Lung (tissue), 12 donors: Measurements from ENCODE around the gene TMEM131L. TPM values are rescaled to one million over a fixed set of nuclear protein-coding genes. Genes with fewer than 3 reads are reported as not detected.
"Not testable (repeated sequence)": the region's sequence is repeated elsewhere in the genome, so short reads cannot be mapped to it uniquely, and the experiment has no call there.

Experiments
- ATAC-seq: fragments of 200-7000 bp; cut with Tn5 transposase; one replicate; pipeline ENCODE4 v1.9.1; 2020; ENCODE audit warnings: moderate number of reproducible peaks; ENCODE audit not compliant: insufficient read depth, low FRiP score
- DNase-seq, 3 donors: peaks; one replicate each; pipeline ENCODE4 v3.0.0-alpha.2; 2013 to 2017
- H3K27ac ChIP-seq, 2 donors: one replicate each; pipeline ENCODE4 v1.5.1; 2013; ENCODE audit warnings: mild to moderate bottlenecking in 2 of 2, moderate library complexity in 2 of 2, control low read depth in 1 of 2, inconsistent platforms in 1 of 2, low read depth in 1 of 2, low read length in 1 of 2
- H3K27me3 ChIP-seq, 3 donors: one replicate each; pipeline ENCODE4 v1.5.1; 2013; ENCODE audit warnings: low read length in 2 of 3; ENCODE audit not compliant: control insufficient read depth in 3 of 3, insufficient read depth in 3 of 3
- H3K36me3 ChIP-seq, 4 donors: one replicate each; pipeline ENCODE4 v1.5.1; 2013; ENCODE audit warnings: low read length in 4 of 4, mild to moderate bottlenecking in 1 of 4, moderate library complexity in 1 of 4; ENCODE audit not compliant: control insufficient read depth in 4 of 4, insufficient read depth in 4 of 4
- H3K4me1 ChIP-seq, 5 donors: one replicate each; pipeline ENCODE4 v1.5.1; 2013; ENCODE audit warnings: low read length in 5 of 5, mild to moderate bottlenecking in 2 of 5, moderate library complexity in 1 of 5; ENCODE audit not compliant: control insufficient read depth in 5 of 5, insufficient read depth in 5 of 5
- H3K4me3 ChIP-seq: one replicate; pipeline ENCODE4 v1.5.1; 2013; ENCODE audit warnings: mild to moderate bottlenecking, control low read depth, moderate library complexity
- H3K9ac ChIP-seq, 2 donors: one replicate each; pipeline ENCODE4 v1.5.1; 2013; ENCODE audit warnings: low read length in 2 of 2, control low read depth in 1 of 2; ENCODE audit not compliant: insufficient read depth in 1 of 2
- H3K9me3 ChIP-seq, 4 donors: one replicate each; pipeline ENCODE4 v1.5.1; 2013; ENCODE audit warnings: low read length in 3 of 4, mild to moderate bottlenecking in 1 of 4, moderate library complexity in 1 of 4; ENCODE audit not compliant: control insufficient read depth in 4 of 4, insufficient read depth in 3 of 4
- WGBS, 2 donors: extraction: QIAGEN DNeasy Blood & Tissue Kit; methylation state at CpG; one replicate each; pipeline ENCODE4 v1.1.7; 2013; 5-methylcytosine and 5-hydroxymethylcytosine counted together
- polyA plus RNA-seq, 2 donors: library from polyadenylated mRNA; stranded (reverse); fragments of 200-250 nt; gene quantifications; one replicate each; pipeline ENCODE4 v1.2.1, GENCODE V29; 2013
- total RNA-seq, 2 donors: library from RNA; depleted of rRNA in 1 of 2; stranded (reverse); fragments of >200 nt in 1 of 2; gene quantifications; one replicate each; pipeline ENCODE4 v1.2.1, GENCODE V29; 2014 to 2021
- TF ChIP-seq, protein P1 (sequence below): IDR thresholded peaks from 2 replicates; pipeline ENCODE4 v1.5.1; 2012; ENCODE audit warnings: mild to moderate bottlenecking; ENCODE audit errors: control extremely low read depth, extremely low read depth
- donor health status: control.
- donor health status: control.
- donor health status: Bipolar disorder and iron deficiency.
- donor health status: healthy.
- donor health status: DM: yes; HTN: yes; CAD: no.

The TMEM131L gene
- total and polyA plus RNA-seq, 4 donors, result 2.9 to 40.6 (median 11.8) TPM

DNA sequence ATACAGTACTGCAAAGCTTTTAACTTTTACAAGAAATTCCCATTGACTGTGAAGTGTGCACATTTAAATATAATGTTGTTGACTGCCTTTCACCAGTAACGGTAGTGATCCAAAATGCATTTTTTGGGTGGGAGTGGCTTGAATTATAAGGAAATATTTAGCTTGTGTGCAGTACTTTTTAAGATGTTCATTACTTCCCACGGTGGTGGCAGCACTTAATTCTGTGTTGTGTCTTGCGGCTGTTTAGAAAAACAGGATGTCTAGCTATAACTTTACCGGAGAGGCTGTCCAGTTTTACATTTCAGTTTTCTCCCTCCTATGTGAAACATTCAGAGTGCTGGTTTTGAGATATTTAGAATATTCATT is 1.7 kb downstream of the TMEM131L start:
- TF ChIP-seq, protein P1, sequence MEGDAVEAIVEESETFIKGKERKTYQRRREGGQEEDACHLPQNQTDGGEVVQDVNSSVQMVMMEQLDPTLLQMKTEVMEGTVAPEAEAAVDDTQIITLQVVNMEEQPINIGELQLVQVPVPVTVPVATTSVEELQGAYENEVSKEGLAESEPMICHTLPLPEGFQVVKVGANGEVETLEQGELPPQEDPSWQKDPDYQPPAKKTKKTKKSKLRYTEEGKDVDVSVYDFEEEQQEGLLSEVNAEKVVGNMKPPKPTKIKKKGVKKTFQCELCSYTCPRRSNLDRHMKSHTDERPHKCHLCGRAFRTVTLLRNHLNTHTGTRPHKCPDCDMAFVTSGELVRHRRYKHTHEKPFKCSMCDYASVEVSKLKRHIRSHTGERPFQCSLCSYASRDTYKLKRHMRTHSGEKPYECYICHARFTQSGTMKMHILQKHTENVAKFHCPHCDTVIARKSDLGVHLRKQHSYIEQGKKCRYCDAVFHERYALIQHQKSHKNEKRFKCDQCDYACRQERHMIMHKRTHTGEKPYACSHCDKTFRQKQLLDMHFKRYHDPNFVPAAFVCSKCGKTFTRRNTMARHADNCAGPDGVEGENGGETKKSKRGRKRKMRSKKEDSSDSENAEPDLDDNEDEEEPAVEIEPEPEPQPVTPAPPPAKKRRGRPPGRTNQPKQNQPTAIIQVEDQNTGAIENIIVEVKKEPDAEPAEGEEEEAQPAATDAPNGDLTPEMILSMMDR, result no peak
- Histone ChIP-seq H3K27ac (peak overlapping the region in 1 of 2 donors; percentile 46), H3K9me3 (no peaks in the 10 kb centered on the region), H3K4me1 (peaks cover 0 to 31% (median 11%) of the 10 kb centered on the region in 5 donors), H3K27me3 (no peaks in the 10 kb centered on the region), H3K4me3 (no peak overlapping the region), H3K9ac (peak overlapping the region in 1 of 2 donors; percentile 76), H3K36me3 (peaks cover 0 to 9% (median 4%) of the 10 kb centered on the region in 4 donors)
- ATAC-seq (no peak), DNase-seq (peak in 2 of 3 donors; percentile 62 to 65)
- WGBS, 2 donors, result 1 to 7% methylated on average over 4 of the region's 4 CpGs

DNA sequence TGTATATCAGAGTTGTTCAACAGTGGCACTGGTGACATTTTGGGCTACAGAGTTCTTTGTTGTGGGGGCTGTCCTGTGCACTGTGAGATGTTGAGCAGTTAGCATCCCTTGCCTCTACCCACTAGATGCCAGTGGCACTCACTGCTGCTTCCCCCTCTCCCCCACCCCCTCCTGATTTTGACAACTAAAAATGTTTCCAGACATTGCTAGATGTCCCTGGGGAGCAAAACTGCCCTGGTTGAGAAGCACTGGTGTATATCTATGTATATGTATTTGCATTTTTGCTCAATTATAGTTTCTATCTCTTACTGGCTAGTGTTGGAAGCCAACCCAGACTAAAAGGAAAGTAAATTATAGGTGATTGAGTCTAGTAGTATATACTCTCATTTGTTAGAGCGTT is 2.4 kb downstream of the TMEM131L start:
- Histone ChIP-seq H3K4me3 (no peak overlapping the region), H3K9me3 (no peaks in the 10 kb centered on the region), H3K9ac (peak overlapping the region in 1 of 2 donors; percentile 26), H3K36me3 (peaks cover 0 to 9% (median 4%) of the 10 kb centered on the region in 4 donors), H3K27me3 (no peaks in the 10 kb centered on the region), H3K4me1 (peaks cover 0 to 31% (median 13%) of the 10 kb centered on the region in 5 donors), H3K27ac (no peak overlapping the region)
- DNase-seq (peak in 1 of 3 donors; percentile 21), ATAC-seq (no peak)
- TF ChIP-seq, protein P1, result no peak
- WGBS, 2 donors, result 57 to 95% methylated on average over 1 of the region's 1 CpG

DNA sequence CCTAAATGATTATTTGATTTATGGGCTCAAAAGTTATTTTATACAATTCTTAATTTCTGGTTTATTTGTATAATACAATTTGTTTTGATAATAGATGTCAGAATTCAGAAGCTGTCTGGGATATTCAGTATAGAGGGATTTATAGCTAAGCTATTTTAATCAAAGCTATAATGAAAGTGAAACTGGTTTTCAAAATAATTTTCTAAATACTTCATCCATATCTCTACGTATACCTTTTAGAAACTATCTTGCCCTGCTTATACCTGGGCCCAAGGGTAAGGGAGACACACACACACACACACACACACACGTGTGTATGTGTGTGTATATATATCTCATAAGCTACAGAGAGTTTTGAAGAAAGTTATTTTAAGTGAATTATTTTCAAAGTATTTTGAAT is 2.9 kb downstream of the TMEM131L start:
- Histone ChIP-seq H3K4me1 (peaks cover 0 to 31% (median 13%) of the 10 kb centered on the region in 5 donors), H3K4me3 (no peak overlapping the region), H3K9me3 (no peaks in the 10 kb centered on the region), H3K36me3 (peaks cover 0 to 9% (median 4%) of the 10 kb centered on the region in 4 donors), H3K27ac (no peak overlapping the region), H3K9ac (peak overlapping the region in 1 of 2 donors; percentile 26), H3K27me3 (no peaks in the 10 kb centered on the region)
- 34 to 41% methylated on average over 2 of the region's 2 CpGs for WGBS, 2 donors
- DNase-seq (no peak), ATAC-seq (no peak)
- TF ChIP-seq, protein P1, result no peak

DNA sequence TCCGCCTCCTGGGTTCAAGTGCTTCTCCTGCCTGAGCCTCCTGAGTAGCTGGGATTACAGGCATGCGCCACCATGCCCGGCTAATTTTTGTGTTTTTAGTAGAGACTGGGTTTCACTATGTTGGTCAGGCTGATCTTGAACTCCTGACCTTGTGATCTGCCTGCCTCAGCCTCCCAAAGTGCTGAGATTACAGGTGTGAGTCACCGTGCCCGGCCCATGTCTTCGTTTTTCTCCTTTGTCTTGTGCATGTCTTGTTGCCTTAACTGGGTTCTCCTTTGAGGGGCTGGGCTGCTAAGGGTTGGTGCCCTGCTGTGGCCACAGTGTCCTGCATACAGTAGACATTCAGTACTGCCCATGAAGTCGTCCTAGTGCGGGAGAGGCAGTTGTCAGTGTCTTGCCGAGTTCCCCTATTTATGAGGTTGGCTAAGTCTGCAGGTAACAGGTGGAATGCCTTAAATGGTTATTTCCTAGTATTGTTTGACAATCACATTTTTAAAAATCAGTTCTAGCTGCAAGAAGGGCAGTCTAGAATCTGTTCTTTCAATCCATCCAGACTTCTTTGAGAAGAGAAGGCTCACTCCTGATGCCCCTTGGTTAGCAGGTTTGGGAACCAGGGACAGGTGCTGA is 5.0 kb downstream of the TMEM131L start:
- not testable (repeated sequence) for H3K4me3 ChIP-seq, H3K9me3 ChIP-seq, H3K9ac ChIP-seq, DNase-seq, H3K27me3 ChIP-seq, ATAC-seq
- Histone ChIP-seq H3K27ac (peak overlapping the region in 1 of 2 donors; percentile 52), H3K4me1 (peaks cover 0 to 23% (median 9%) of the 10 kb centered on the region in 5 donors), H3K36me3 (peaks cover 4 to 18% (median 9%) of the 10 kb centered on the region in 4 donors)
- WGBS, 2 donors, result 86 to 88% methylated on average over 9 of the region's 9 CpGs
